ENCODE data around the gene C6orf118.

The C6orf118 gene

DNA sequence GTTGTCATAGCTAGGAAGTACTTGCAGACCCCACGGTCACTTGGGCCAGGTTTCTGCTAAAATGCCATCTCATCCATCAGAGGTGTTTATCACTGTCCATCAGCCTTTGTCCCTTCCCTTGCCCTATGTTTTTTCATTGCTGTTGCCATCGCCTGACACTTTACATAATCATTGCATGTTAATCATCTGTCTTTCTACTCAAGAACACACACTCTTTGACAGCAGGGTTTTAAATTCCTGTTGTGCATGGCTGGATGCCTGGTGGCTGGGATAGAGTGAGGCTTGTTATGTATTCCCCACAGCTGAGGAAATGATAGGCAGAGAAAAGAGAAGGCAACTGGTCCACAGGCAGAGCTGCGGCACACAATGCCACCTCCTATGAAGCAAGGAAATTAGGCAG is 11.7 kb upstream of the C6orf118 start:
- TF ChIP-seq, protein P1, sequence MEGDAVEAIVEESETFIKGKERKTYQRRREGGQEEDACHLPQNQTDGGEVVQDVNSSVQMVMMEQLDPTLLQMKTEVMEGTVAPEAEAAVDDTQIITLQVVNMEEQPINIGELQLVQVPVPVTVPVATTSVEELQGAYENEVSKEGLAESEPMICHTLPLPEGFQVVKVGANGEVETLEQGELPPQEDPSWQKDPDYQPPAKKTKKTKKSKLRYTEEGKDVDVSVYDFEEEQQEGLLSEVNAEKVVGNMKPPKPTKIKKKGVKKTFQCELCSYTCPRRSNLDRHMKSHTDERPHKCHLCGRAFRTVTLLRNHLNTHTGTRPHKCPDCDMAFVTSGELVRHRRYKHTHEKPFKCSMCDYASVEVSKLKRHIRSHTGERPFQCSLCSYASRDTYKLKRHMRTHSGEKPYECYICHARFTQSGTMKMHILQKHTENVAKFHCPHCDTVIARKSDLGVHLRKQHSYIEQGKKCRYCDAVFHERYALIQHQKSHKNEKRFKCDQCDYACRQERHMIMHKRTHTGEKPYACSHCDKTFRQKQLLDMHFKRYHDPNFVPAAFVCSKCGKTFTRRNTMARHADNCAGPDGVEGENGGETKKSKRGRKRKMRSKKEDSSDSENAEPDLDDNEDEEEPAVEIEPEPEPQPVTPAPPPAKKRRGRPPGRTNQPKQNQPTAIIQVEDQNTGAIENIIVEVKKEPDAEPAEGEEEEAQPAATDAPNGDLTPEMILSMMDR (IDR thresholded peaks at IDR 0.05; ENCODE audit: insufficient read depth, low read length, poor library complexity, severe bottlenecking): no peak
- no peak overlapping the region for H3K4me3 ChIP-seq (replicated peaks; ENCODE audit: low read depth, low read length)
- no peak for DNase-seq (ENCODE audit: extremely low read depth, insufficient read length)
- no peaks in the 10 kb centered on the region for H3K27me3 ChIP-seq (replicated peaks; ENCODE audit: control insufficient read depth, insufficient read depth, low read length)
- H3K36me3 ChIP-seq (ENCODE audit: control insufficient read depth, insufficient read depth, low read length): no peaks in the 10 kb centered on the region

- Histone ChIP-seq H3K36me3 (ENCODE audit: control insufficient read depth, insufficient read depth, low read length) (no peaks in the 10 kb centered on the region), H3K4me3 (replicated peaks; ENCODE audit: low read depth, low read length) (no peak overlapping the region), H3K27me3 (replicated peaks; ENCODE audit: control insufficient read depth, insufficient read depth, low read length) (no peaks in the 10 kb centered on the region)
- DNase-seq (ENCODE audit: extremely low read depth, insufficient read length): no peak
- TF ChIP-seq, protein P1 (IDR thresholded peaks at IDR 0.05; ENCODE audit: insufficient read depth, low read length, poor library complexity, severe bottlenecking): no peak
These were observed 8.3 kb upstream of the C6orf118 start for GRCh38 chr6:165317723-165318122.

GRCh38 chr6:165306955-165307354 is 2.5 kb downstream of the C6orf118 start:
- Histone ChIP-seq H3K4me3 (replicated peaks; ENCODE audit: low read depth, low read length) (no peak overlapping the region), H3K27me3 (replicated peaks; ENCODE audit: control insufficient read depth, insufficient read depth, low read length) (no peaks in the 10 kb centered on the region), H3K36me3 (ENCODE audit: control insufficient read depth, insufficient read depth, low read length) (no peaks in the 10 kb centered on the region)
- DNase-seq (ENCODE audit: extremely low read depth, insufficient read length): no peak
- TF ChIP-seq, protein P1 (IDR thresholded peaks at IDR 0.05; ENCODE audit: insufficient read depth, low read length, poor library complexity, severe bottlenecking): no peak

- Histone ChIP-seq H3K27me3 (replicated peaks; ENCODE audit: control insufficient read depth, insufficient read depth, low read length) (no peaks in the 10 kb centered on the region), H3K4me3 (replicated peaks; ENCODE audit: low read depth, low read length) (no peak overlapping the region), H3K36me3 (ENCODE audit: control insufficient read depth, insufficient read depth, low read length) (no peaks in the 10 kb centered on the region)
- DNase-seq (ENCODE audit: extremely low read depth, insufficient read length): no peak
- TF ChIP-seq, protein P1 (IDR thresholded peaks at IDR 0.05; ENCODE audit: insufficient read depth, low read length, poor library complexity, severe bottlenecking): no peak
These were observed 7.8 kb downstream of the C6orf118 start for GRCh38 chr6:165301372-165302246.

DNA sequence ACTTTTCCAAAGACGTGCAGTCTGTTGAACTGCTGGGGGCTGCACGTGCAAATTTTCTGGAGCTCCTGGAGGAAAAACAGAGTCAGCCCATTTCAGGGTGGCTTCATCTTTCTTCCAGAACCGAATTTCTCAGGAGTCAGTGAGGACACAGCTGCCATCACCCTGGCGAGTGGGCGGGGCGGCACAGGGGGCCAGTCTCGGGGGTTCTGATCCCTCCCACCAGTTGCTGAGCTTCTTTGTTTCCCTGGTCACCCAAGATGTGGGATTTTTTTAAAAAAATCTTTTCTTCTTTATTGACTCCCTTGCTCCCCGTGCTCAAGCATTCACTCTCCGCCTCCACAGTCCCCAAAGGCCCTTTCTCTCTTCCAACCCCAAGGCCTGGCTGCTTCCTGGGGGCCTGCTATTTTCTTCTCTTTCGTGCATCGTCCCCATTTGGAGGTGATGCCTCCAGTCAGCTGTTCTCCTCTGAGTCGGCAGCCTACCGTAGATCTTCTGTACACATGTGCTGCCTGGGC is 8.9 kb downstream of the C6orf118 start:
- TF ChIP-seq, protein P1 (IDR thresholded peaks at IDR 0.05; ENCODE audit: insufficient read depth, low read length, poor library complexity, severe bottlenecking): no peak
- no peak for DNase-seq (ENCODE audit: extremely low read depth, insufficient read length)
- Histone ChIP-seq H3K27me3 (replicated peaks; ENCODE audit: control insufficient read depth, insufficient read depth, low read length) (no peaks in the 10 kb centered on the region), H3K36me3 (ENCODE audit: control insufficient read depth, insufficient read depth, low read length) (no peaks in the 10 kb centered on the region), H3K4me3 (replicated peaks; ENCODE audit: low read depth, low read length) (no peak overlapping the region)

All from GM06990 (cell line).